Left ventricle myocardium inferior (tissue), 1 donor: ENCODE data around the gene CCDC187. TPM values are rescaled to one million over a fixed set of nuclear protein-coding genes. Genes with fewer than 3 reads are reported as not detected.

Experiments used
- DNase-seq: peaks from one replicate; pipeline ENCODE4 v3.0.0-alpha.2; 2020
- H3K27ac ChIP-seq: fragments of 200-600 bp; replicated peaks from 2 replicates; pipeline ENCODE4 v1.8.0; 2021
- H3K27me3 ChIP-seq: fragments of 200-600 bp; 2 replicates; pipeline ENCODE4 v1.8.0; 2021; ENCODE audit warnings: low read depth
- H3K36me3 ChIP-seq: fragments of 200-600 bp; 2 replicates; pipeline ENCODE4 v1.8.0; 2021
- H3K4me1 ChIP-seq: fragments of 200-600 bp; 2 replicates; pipeline ENCODE4 v1.8.0; 2021
- H3K4me3 ChIP-seq: fragments of 200-600 bp; 2 replicates; pipeline ENCODE4 v1.8.0; 2021; ENCODE audit warnings: mild to moderate bottlenecking, moderate library complexity
- H3K9me3 ChIP-seq: fragments of 200-600 bp; replicated peaks from 2 replicates; pipeline ENCODE4 v1.8.0; 2021
- intact Hi-C: fragments of 100-400 bp; cut with micrococcal nuclease; formaldehyde crosslinking; loops from one replicate; pipeline ENCODE4 v1.11.0; 2022
- total RNA-seq: library from RNA; stranded (reverse); fragmentation: NEBNext Ultra II Directional; extraction: Animal tissue kit (Norgen Biotek cat#: 25700); gene quantifications from one replicate; pipeline ENCODE4 v1.2.1, GENCODE V29; 2021
- TF ChIP-seq, protein P1 (sequence below): fragments of 200-600 bp; IDR thresholded peaks from 2 replicates; pipeline ENCODE4 v1.8.0; 2021; ENCODE audit warnings: antibody characterized with exemption, mild to moderate bottlenecking, borderline replicate concordance
- donor health status: DM: no; HTN: yes; CAD: no; lungs with severe emphysema.

CCDC187 gene
- total RNA-seq, 1 donor from 2014 or later: not detected

DNA sequence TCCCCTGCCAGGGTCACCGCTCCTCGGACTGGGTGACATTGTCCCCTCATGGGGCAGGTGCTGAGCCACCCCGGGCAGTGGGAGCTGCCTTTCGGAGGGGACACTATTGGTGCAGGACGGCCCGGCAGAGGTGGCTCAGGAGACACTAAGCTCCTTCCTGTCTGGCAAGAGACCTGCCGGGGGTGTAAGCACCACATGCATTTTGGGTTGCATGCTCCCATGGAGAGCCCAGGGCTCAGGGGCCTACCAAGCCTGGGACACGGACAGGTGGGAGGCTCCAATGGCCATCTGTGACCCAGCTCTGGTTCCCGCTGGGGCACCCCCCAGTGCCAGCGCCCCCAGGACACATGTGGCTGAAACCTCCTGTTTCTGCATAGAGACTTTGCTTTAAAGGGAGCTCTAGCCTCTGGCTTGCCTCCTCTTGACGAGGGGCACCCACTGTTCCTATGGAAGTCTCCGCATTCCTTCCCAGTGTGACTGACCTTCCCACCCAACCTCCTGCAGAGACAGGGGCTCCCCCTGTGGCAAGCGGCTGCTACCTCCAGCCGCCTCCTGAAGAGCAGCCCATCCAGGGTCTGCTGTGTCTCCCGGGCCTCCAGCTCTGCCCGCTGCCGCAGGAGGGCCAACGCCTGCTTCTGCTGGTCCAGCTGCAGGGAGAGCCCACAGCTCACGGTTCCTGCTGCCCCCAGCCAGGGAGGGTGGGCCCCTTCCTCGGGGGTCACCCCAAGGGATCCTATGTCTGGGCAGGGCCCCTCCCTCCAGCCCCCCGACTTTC, 28.1 kb downstream of the CCDC187 start:
- H3K9me3 ChIP-seq: no peaks in the 10 kb centered on the region
- TF ChIP-seq, protein P1, sequence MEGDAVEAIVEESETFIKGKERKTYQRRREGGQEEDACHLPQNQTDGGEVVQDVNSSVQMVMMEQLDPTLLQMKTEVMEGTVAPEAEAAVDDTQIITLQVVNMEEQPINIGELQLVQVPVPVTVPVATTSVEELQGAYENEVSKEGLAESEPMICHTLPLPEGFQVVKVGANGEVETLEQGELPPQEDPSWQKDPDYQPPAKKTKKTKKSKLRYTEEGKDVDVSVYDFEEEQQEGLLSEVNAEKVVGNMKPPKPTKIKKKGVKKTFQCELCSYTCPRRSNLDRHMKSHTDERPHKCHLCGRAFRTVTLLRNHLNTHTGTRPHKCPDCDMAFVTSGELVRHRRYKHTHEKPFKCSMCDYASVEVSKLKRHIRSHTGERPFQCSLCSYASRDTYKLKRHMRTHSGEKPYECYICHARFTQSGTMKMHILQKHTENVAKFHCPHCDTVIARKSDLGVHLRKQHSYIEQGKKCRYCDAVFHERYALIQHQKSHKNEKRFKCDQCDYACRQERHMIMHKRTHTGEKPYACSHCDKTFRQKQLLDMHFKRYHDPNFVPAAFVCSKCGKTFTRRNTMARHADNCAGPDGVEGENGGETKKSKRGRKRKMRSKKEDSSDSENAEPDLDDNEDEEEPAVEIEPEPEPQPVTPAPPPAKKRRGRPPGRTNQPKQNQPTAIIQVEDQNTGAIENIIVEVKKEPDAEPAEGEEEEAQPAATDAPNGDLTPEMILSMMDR: no peak
- no peaks in the 10 kb centered on the region for H3K4me1 ChIP-seq
- no peak overlapping the region for H3K4me3 ChIP-seq
- peaks cover 79% of the 10 kb centered on the region for H3K27me3 ChIP-seq
- no peaks in the 10 kb centered on the region for H3K36me3 ChIP-seq
- no peak for DNase-seq
- no peak overlapping the region for H3K27ac ChIP-seq
- intact Hi-C loops: no loop called here

DNA sequence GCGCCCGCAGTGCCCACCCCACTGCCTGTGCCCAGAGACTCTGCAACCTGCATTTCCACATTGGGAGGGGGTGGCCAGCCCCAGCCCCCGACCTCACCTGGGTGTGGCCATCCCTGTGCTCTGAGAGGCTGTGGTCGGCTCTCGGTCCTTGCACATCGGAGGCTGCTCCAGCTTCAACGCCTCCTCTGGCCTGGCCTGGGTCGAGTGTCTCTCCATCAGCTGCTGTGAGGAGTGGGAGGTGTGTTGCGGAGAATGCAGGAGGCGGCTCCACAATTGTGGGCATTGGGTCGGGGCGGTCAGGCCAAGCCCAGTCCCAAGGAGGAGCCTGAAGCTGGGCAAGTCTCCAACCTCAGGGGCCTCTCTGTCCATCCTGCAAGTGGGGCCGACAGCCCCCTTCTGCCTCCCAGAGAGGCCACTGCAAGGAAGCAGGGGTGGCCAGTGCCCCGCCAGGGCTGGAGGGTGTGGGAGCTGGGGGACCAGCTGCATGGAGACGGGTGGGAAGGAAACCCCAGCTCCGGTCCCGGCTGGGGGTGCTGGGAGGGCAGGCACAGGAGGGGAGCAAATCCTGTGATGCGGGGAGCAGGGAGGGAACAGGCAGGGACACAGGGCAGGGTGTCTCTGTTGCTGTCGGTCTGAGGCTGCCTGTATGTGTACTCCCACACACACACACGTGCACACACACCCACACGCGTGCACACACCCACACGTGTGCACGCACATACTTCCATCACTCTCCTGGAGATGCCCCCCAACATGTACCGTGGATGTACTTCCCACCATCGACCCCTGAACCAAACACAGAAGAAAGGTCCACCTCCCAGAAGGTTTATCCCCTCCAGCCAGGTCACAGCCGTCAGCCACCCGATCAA, 28.9 kb downstream of the CCDC187 start:
- intact Hi-C loops: no loop called here
- H3K27ac ChIP-seq: no peak overlapping the region
- H3K4me3 ChIP-seq: no peak overlapping the region
- TF ChIP-seq, protein P1: no peak
- no peak for DNase-seq
- H3K27me3 ChIP-seq: peaks cover 84% of the 10 kb centered on the region
- no peaks in the 10 kb centered on the region for H3K4me1 ChIP-seq
- no peaks in the 10 kb centered on the region for H3K9me3 ChIP-seq
- no peaks in the 10 kb centered on the region for H3K36me3 ChIP-seq

DNA sequence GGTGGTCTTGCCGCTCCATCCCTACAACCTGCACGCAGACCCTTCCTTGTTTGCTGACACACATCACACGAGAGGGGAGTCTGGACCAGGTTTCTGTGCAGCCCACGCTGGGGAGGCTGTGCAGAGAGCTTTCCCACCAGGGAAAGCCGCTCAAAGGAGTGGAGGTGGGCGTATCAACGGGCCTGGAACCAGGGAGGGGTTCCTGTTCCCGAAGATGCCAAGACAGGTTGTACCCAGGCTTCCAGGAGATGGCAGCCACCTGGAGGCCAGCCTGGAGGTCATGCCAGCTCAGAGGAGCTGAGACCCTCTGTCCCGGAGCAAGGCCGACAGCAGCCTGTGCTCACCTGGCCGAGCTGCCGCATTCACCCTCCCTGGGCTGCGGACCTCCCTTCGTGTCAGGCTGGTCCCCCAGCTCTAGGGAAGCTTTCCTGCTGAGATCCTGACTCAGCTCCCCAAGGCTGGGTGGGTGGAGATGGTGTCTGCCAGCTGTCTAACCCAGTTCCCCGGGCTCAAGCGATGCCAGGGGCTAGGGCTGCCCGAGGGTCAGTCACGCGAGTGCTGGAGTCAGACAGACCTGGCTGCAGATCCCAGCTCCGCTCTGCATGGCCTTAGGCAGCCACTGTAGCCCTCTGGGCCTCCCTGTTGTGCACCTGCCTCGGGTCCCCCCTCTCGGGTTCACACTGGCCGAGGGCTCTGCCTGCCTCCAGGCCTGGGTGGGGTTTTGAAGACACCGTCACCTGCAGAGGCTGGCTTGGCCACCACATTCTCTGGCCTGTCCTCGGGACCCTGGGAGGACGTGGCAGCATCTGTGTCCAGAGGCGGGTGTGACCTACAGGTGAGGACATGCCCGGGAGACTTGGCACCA, 29.7 kb downstream of the CCDC187 start:
- no peak overlapping the region for H3K4me3 ChIP-seq
- no peak overlapping the region for H3K27ac ChIP-seq
- no peak for DNase-seq
- no peaks in the 10 kb centered on the region for H3K36me3 ChIP-seq
- intact Hi-C loops: no loop called here
- H3K4me1 ChIP-seq: no peaks in the 10 kb centered on the region
- peaks cover 86% of the 10 kb centered on the region for H3K27me3 ChIP-seq
- TF ChIP-seq, protein P1: no peak
- H3K9me3 ChIP-seq: no peaks in the 10 kb centered on the region

DNA sequence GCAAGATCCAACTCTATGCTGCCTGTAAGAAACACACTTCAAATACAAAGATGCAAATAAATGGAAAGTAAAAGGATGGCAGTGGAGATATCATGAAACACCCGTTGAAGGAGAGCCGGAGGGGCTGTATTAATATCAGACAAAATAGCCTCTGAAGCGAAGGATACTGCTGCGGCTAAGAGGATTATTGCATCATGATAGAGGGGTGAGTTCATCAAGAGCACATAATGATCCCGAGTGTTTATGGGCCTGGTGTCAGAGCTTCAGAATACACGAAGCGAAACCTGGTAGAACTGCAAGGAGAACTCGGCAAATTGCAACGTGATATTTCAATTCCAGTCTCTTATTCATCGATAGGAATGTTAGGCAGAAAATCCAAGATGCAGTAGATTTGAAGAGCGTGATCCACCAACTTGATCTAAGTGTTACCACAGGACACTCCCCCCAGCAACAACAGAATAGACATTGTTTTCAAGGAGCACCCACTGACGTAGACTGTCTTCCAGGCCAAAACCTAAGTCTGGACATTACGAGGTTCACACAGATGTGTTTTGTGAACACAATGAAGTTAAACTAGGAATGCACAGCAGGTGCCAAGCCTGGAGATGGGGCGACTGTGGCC, 30.5 kb downstream of the CCDC187 start:
- TF ChIP-seq, protein P1: no peak

DNA sequence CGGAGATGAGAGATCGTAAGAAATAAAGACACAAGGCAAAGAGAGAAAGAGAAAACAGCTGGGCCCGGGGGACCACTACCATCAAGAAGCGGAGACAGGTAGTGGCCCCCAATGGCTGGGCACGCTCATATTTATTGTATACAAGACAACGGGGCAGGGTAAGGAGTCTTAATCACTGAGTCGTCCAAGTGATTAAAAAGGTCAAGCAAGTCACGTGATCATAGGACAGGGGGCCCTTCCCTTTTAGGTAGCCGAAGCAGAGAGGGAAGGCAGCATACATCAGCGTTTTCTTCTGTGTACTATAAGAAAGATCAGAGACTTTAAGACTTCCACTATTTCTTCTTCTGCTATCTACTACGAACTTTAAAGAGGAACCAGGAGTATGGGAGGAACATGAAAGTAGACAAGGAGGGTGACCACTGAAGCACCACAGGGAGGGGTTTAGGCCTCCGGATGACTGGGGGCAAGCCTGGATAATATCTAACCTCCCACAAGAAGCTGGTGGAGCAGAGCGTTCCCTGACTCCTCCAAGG, 33.7 kb downstream of the CCDC187 start:
- H3K27me3 ChIP-seq: peaks cover 65% of the 10 kb centered on the region

More for the DNA sequence above, 30.5 kb downstream of the CCDC187 start:
- Histone ChIP-seq H3K4me1 (no peaks in the 10 kb centered on the region), H3K27me3 (peaks cover 83% of the 10 kb centered on the region), H3K27ac (no peak overlapping the region), H3K4me3 (no peak overlapping the region), H3K9me3 (no peaks in the 10 kb centered on the region), H3K36me3 (no peaks in the 10 kb centered on the region)
- intact Hi-C loops: no loop called here
- DNase-seq: no peak

More for the DNA sequence above, 33.7 kb downstream of the CCDC187 start:
- DNase-seq: no peak
- H3K4me1 ChIP-seq: peaks cover 9% of the 10 kb centered on the region
- H3K9me3 ChIP-seq: no peaks in the 10 kb centered on the region
- no peak overlapping the region for H3K27ac ChIP-seq
- TF ChIP-seq, protein P1: no peak
- intact Hi-C loops: no loop called here
- no peak overlapping the region for H3K4me3 ChIP-seq
- no peaks in the 10 kb centered on the region for H3K36me3 ChIP-seq
